ENCODE measurements around the gene C2orf69. TPM values are rescaled to one million over a fixed set of nuclear protein-coding genes. Genes with fewer than 3 reads are reported as not detected.

Gene C2orf69
- total RNA-seq, 4 donors from 2014 or later = 14.3 to 24.6 (median 15.7) TPM

GRCh38 chr2:199902486-199903110 is 8.5 kb upstream of the C2orf69 start:
- TF ChIP-seq CTCF (IDR thresholded peaks at IDR 0.05; ENCODE audit: low read depth) = no peak

- TF ChIP-seq CTCF (IDR thresholded peaks at IDR 0.05; ENCODE audit: low read depth) = no peak
Measured at GRCh38 chr2:199903111-199903510, 8.0 kb upstream of the C2orf69 start.

GRCh38 chr2:199907008-199907714 is 3.9 kb upstream of the C2orf69 start:
- no peak for TF ChIP-seq CTCF (IDR thresholded peaks at IDR 0.05; ENCODE audit: low read depth)

- TF ChIP-seq CTCF (IDR thresholded peaks at IDR 0.05; ENCODE audit: low read depth) = no peak
Measured at GRCh38 chr2:199910338-199911051, 598 bp upstream of the C2orf69 start.

- no peak for TF ChIP-seq CTCF (IDR thresholded peaks at IDR 0.05; ENCODE audit: low read depth)
Measured at GRCh38 chr2:199911877-199912161, 726 bp downstream of the C2orf69 start.

- no peak for TF ChIP-seq CTCF (IDR thresholded peaks at IDR 0.05; ENCODE audit: low read depth)
Measured at GRCh38 chr2:199914372-199914958, 3.4 kb downstream of the C2orf69 start.

- TF ChIP-seq CTCF (IDR thresholded peaks at IDR 0.05; ENCODE audit: low read depth) = no peak
Measured at GRCh38 chr2:199916980-199917379, 5.9 kb downstream of the C2orf69 start.

All from subcutaneous adipose tissue (tissue), 4 donors.